ENCODE results near the gene ADGRG6.

The ADGRG6 gene

DNA sequence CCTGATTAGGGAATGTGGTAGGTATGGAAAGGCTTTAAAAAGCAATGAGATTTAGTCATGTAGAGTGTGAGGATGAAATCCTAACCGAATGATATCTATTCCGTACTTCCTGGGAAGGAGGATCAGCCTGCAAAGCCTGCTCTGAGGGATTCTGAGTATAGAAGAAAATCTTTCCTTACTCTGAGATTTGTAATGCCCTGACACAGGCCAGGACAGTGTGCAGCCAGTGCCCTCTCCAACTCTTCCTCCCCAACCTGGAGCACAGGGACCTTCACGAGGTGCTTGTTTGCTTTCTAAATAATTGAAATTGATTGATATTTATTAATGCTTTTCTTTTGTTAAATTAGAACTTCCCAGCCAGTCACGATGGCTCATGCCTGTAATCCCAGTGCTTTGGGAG, 131.6 kb downstream of the ADGRG6 start:
- Histone ChIP-seq H3K27ac (ENCODE audit: low read length) (no peak overlapping the region), H3K4me1 (ENCODE audit: control insufficient read depth in 1 of 2, insufficient read depth in 2 of 2, low read length in 2 of 2) (no peaks in the 10 kb centered on the region), H3K27me3 (ENCODE audit: low read depth, low read length) (no peaks in the 10 kb centered on the region), H3K9me3 (ENCODE audit: control insufficient read depth in 1 of 2, low read length in 2 of 2) (no peaks in the 10 kb centered on the region), H3K36me3 (ENCODE audit: control insufficient read depth in 1 of 2, insufficient read depth in 2 of 2, low read length in 2 of 2) (no peaks in the 10 kb centered on the region), H3K4me3 (ENCODE audit: low read depth in 1 of 2, low read length in 2 of 2) (no peak overlapping the region)

GRCh38 chr6:142438898-142439297, 137.1 kb downstream of the ADGRG6 start:
- H3K27me3 ChIP-seq (ENCODE audit: low read depth, low read length): no peaks in the 10 kb centered on the region
- no peaks in the 10 kb centered on the region for H3K9me3 ChIP-seq (ENCODE audit: control insufficient read depth in 1 of 2, low read length in 2 of 2)
- no peaks in the 10 kb centered on the region for H3K4me1 ChIP-seq (ENCODE audit: control insufficient read depth in 1 of 2, insufficient read depth in 2 of 2, low read length in 2 of 2)
- no peak overlapping the region for H3K4me3 ChIP-seq (ENCODE audit: low read depth in 1 of 2, low read length in 2 of 2)
- no peak overlapping the region for H3K27ac ChIP-seq (ENCODE audit: low read length)
- H3K36me3 ChIP-seq (ENCODE audit: control insufficient read depth in 1 of 2, insufficient read depth in 2 of 2, low read length in 2 of 2): no peaks in the 10 kb centered on the region

DNA sequence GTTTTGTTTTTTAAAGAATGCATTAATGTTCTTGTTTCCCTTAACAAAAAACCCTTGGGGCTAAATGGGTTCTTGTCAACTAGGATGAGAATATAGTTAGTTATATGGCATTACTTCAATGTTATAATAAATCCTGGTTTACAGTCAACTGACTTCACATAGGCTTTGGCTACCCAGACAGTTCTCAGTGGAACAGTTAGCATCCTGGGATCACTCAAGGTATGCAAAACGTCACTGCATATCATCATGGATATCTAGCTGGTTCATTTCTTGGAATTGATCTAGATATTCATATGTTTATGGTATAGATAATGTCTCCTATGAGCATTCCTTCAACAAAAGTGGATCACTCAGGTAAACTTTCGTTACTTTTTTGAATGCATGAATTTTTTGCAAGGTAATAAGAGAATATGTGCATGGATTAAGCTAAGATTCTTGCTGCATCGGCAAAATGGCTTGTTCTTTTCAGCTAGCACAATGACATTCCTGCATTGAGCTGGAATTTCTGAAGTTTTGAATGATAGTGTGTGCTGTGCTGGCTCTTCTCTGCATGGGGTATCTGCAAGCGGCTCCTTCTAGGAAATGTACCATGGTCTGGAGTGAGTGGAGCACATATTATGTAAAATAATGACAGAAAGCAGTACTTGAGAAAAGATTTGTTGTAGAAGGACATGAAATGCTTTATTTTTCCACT, 138.9 kb downstream of the ADGRG6 start:
- H3K4me3 ChIP-seq (ENCODE audit: low read depth in 1 of 2, low read length in 2 of 2): no peak overlapping the region
- H3K36me3 ChIP-seq (ENCODE audit: control insufficient read depth in 1 of 2, insufficient read depth in 2 of 2, low read length in 2 of 2): no peaks in the 10 kb centered on the region
- H3K9me3 ChIP-seq (ENCODE audit: control insufficient read depth in 1 of 2, low read length in 2 of 2): no peaks in the 10 kb centered on the region
- no peaks in the 10 kb centered on the region for H3K27me3 ChIP-seq (ENCODE audit: low read depth, low read length)
- H3K27ac ChIP-seq (ENCODE audit: low read length): no peak overlapping the region
- peaks cover 0 to 9% of the 10 kb centered on the region in 2 donors for H3K4me1 ChIP-seq (ENCODE audit: control insufficient read depth in 1 of 2, insufficient read depth in 2 of 2, low read length in 2 of 2)

DNA sequence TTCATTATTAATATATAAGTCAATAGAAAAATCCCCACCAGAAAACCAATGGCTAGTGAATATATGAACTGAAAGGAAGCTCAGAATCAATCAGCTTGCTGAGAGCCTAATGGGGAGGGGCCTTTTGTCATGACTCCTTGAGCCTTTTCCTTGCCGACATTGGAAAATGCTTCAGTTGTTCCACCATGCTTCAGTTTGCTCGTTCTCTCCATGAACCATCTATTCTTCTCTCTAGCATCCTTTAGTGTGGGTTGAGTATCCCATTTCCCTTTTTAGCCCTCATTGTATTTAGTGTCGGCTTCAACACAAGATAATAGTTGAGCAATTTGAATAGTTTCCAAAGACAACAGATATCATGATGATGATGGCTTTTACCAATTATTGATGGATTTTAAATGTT, 139.9 kb downstream of the ADGRG6 start:
- H3K36me3 ChIP-seq (ENCODE audit: control insufficient read depth in 1 of 2, insufficient read depth in 2 of 2, low read length in 2 of 2): no peaks in the 10 kb centered on the region

DNA sequence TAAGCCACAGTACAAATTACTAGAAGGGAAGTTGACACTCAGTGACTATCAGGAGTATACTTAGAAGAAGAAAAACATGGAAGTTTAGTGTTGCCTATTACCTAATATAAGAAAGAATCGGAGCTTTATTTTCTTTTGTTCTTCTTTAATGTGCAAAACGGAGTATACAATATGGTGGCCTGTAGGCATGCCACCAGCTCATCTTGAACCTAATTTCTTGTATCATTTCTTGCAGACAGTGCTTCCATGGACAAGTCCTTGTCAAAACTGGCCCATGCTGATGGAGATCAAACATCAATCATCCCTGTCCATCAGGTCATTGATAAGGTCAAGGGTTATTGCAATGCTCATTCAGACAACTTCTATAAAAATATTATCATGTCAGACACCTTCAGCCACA, 141.3 kb downstream of the ADGRG6 start:
- no peaks in the 10 kb centered on the region for H3K36me3 ChIP-seq (ENCODE audit: control insufficient read depth in 1 of 2, insufficient read depth in 2 of 2, low read length in 2 of 2)
- no peak overlapping the region for H3K27ac ChIP-seq (ENCODE audit: low read length)
- no peaks in the 10 kb centered on the region for H3K27me3 ChIP-seq (ENCODE audit: low read depth, low read length)
- no peaks in the 10 kb centered on the region for H3K9me3 ChIP-seq (ENCODE audit: control insufficient read depth in 1 of 2, low read length in 2 of 2)
- H3K4me3 ChIP-seq (ENCODE audit: low read depth in 1 of 2, low read length in 2 of 2): no peak overlapping the region
- H3K4me1 ChIP-seq (ENCODE audit: control insufficient read depth in 1 of 2, insufficient read depth in 2 of 2, low read length in 2 of 2): peaks cover 0 to 9% of the 10 kb centered on the region in 2 donors

More for the DNA sequence above, 139.9 kb downstream of the ADGRG6 start:
- H3K27me3 ChIP-seq (ENCODE audit: low read depth, low read length): no peaks in the 10 kb centered on the region
- no peaks in the 10 kb centered on the region for H3K9me3 ChIP-seq (ENCODE audit: control insufficient read depth in 1 of 2, low read length in 2 of 2)
- H3K27ac ChIP-seq (ENCODE audit: low read length): no peak overlapping the region
- H3K4me1 ChIP-seq (ENCODE audit: control insufficient read depth in 1 of 2, insufficient read depth in 2 of 2, low read length in 2 of 2): peaks cover 0 to 9% of the 10 kb centered on the region in 2 donors
- no peak overlapping the region for H3K4me3 ChIP-seq (ENCODE audit: low read depth in 1 of 2, low read length in 2 of 2)

DNA sequence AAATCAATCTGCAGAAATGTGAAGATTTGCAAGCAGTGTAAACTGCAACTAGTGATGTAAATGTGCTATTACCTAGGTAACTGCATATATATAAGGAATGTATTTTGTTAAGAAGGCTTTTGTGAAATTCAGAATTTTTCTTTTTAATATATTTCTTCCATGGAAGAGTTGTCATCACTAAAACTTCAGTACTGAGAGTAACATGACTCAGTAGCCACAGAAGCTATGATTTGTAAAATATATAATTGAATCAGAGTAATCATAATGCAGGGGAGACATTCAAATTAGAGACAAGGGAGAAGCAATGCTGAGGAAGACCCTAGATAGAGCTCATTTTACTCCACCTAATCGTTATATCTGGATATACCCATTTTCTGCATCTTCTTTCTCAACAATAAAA, 141.7 kb downstream of the ADGRG6 start:
- Histone ChIP-seq H3K4me3 (ENCODE audit: low read depth in 1 of 2, low read length in 2 of 2) (no peak overlapping the region), H3K4me1 (ENCODE audit: control insufficient read depth in 1 of 2, insufficient read depth in 2 of 2, low read length in 2 of 2) (peaks cover 0 to 9% of the 10 kb centered on the region in 2 donors), H3K27me3 (ENCODE audit: low read depth, low read length) (no peaks in the 10 kb centered on the region), H3K27ac (ENCODE audit: low read length) (no peak overlapping the region), H3K9me3 (ENCODE audit: control insufficient read depth in 1 of 2, low read length in 2 of 2) (no peaks in the 10 kb centered on the region), H3K36me3 (ENCODE audit: control insufficient read depth in 1 of 2, insufficient read depth in 2 of 2, low read length in 2 of 2) (peaks cover 0 to 3% of the 10 kb centered on the region in 2 donors)

DNA sequence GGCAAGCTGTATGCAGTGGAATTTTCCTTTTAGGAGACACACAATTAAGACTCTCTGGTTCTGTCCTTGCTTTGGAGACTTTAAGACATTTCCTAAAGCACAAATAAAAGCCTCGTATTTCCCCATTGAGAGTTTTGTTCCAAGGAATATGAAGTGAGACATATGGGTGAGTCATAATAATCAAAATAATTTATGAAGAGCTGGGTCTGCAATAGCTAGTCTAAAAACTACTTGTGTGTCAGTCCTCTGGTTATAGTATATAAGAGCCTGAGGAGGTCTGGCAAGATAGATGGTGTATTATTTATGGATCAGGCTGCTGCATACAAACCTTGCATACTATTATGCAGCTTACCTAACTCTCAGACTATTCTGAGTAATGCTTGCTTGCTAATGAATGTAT, 142.6 kb downstream of the ADGRG6 start:
- no peaks in the 10 kb centered on the region for H3K9me3 ChIP-seq (ENCODE audit: control insufficient read depth in 1 of 2, low read length in 2 of 2)
- peaks cover 0 to 9% of the 10 kb centered on the region in 2 donors for H3K4me1 ChIP-seq (ENCODE audit: control insufficient read depth in 1 of 2, insufficient read depth in 2 of 2, low read length in 2 of 2)
- no peak overlapping the region for H3K4me3 ChIP-seq (ENCODE audit: low read depth in 1 of 2, low read length in 2 of 2)
- H3K27me3 ChIP-seq (ENCODE audit: low read depth, low read length): no peaks in the 10 kb centered on the region
- H3K36me3 ChIP-seq (ENCODE audit: control insufficient read depth in 1 of 2, insufficient read depth in 2 of 2, low read length in 2 of 2): peaks cover 0 to 4% of the 10 kb centered on the region in 2 donors
- no peak overlapping the region for H3K27ac ChIP-seq (ENCODE audit: low read length)

DNA sequence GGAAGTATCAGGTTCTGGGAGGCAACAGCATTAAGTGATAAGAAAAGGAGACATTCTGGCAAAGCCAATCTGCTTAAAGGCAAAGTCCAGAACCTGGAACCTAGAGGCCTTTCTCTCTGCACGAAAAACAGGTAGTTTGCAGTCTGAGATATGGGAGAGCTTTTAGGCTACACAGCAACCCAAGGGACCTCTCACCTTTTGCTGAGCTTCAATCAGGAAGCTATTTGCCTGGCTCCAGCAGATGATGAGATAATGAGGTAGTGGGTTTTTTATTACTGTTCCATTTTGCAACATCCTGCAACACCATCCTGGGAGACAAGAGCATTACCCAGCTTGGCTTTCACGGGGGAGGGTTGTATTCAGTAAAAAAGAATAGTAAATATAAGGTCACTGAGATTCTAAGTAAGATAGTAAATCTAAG, 143.1 kb downstream of the ADGRG6 start:
- H3K4me1 ChIP-seq (ENCODE audit: control insufficient read depth in 1 of 2, insufficient read depth in 2 of 2, low read length in 2 of 2): peaks cover 0 to 9% of the 10 kb centered on the region in 2 donors
- no peak overlapping the region for H3K27ac ChIP-seq (ENCODE audit: low read length)
- peaks cover 0 to 4% of the 10 kb centered on the region in 2 donors for H3K36me3 ChIP-seq (ENCODE audit: control insufficient read depth in 1 of 2, insufficient read depth in 2 of 2, low read length in 2 of 2)
- H3K27me3 ChIP-seq (ENCODE audit: low read depth, low read length): no peaks in the 10 kb centered on the region
- no peak overlapping the region for H3K4me3 ChIP-seq (ENCODE audit: low read depth in 1 of 2, low read length in 2 of 2)
- no peaks in the 10 kb centered on the region for H3K9me3 ChIP-seq (ENCODE audit: control insufficient read depth in 1 of 2, low read length in 2 of 2)

DNA sequence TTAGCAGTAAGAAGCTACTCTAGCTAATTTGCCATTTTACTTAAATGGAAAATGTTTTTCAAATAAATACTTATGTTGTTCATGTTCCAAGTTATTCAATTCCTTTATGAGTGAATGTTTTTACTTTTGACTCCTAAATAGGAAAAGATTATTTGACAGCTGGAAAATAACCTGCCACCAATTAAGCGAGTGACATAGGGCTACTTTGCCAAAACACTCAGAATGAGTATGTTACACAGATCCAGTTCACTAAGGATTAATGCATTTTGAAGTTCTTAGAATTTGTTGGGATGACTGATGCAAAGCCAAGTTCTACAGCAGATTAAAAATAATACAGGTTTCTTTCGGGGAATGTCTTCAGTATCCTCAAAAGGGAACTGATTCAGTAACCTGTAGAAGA, 144.4 kb downstream of the ADGRG6 start:
- Histone ChIP-seq H3K9me3 (ENCODE audit: control insufficient read depth in 1 of 2, low read length in 2 of 2) (no peaks in the 10 kb centered on the region), H3K27ac (ENCODE audit: low read length) (no peak overlapping the region), H3K36me3 (ENCODE audit: control insufficient read depth in 1 of 2, insufficient read depth in 2 of 2, low read length in 2 of 2) (peaks cover 0 to 4% of the 10 kb centered on the region in 2 donors), H3K4me1 (ENCODE audit: control insufficient read depth in 1 of 2, insufficient read depth in 2 of 2, low read length in 2 of 2) (peaks cover 0 to 9% of the 10 kb centered on the region in 2 donors), H3K4me3 (ENCODE audit: low read depth in 1 of 2, low read length in 2 of 2) (no peak overlapping the region), H3K27me3 (ENCODE audit: low read depth, low read length) (no peaks in the 10 kb centered on the region)

DNA sequence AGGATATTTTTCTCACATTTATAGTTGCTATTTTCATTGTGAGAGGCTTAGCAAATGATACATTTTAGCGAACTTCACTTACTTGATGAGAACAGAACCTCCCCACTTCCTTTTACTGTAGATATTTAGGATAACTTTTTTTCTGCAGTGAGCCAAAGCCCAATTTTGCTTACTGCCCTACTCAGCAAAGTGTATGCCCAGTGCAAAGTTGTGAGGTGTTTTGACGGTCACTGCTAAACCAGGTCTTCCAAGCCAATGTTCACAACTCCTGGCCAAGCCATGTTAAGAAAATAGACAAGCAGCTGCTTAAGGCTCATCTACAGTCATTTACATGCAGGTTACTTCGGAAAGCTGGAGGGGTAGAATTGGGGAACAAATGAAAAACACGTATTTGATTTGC, 144.8 kb downstream of the ADGRG6 start:
- Histone ChIP-seq H3K4me3 (ENCODE audit: low read depth in 1 of 2, low read length in 2 of 2) (no peak overlapping the region), H3K4me1 (ENCODE audit: control insufficient read depth in 1 of 2, insufficient read depth in 2 of 2, low read length in 2 of 2) (peaks cover 0 to 9% of the 10 kb centered on the region in 2 donors), H3K9me3 (ENCODE audit: control insufficient read depth in 1 of 2, low read length in 2 of 2) (no peaks in the 10 kb centered on the region), H3K27me3 (ENCODE audit: low read depth, low read length) (no peaks in the 10 kb centered on the region), H3K36me3 (ENCODE audit: control insufficient read depth in 1 of 2, insufficient read depth in 2 of 2, low read length in 2 of 2) (peaks cover 0 to 4% of the 10 kb centered on the region in 2 donors), H3K27ac (ENCODE audit: low read length) (no peak overlapping the region)

GRCh38 chr6:142448091-142448729, 146.4 kb downstream of the ADGRG6 start:
- peaks cover 0 to 9% of the 10 kb centered on the region in 2 donors for H3K4me1 ChIP-seq (ENCODE audit: control insufficient read depth in 1 of 2, insufficient read depth in 2 of 2, low read length in 2 of 2)
- H3K9me3 ChIP-seq (ENCODE audit: control insufficient read depth in 1 of 2, low read length in 2 of 2): no peaks in the 10 kb centered on the region
- no peaks in the 10 kb centered on the region for H3K27me3 ChIP-seq (ENCODE audit: low read depth, low read length)
- peaks cover 0 to 4% of the 10 kb centered on the region in 2 donors for H3K36me3 ChIP-seq (ENCODE audit: control insufficient read depth in 1 of 2, insufficient read depth in 2 of 2, low read length in 2 of 2)
- no peak overlapping the region for H3K27ac ChIP-seq (ENCODE audit: low read length)
- H3K4me3 ChIP-seq (ENCODE audit: low read depth in 1 of 2, low read length in 2 of 2): no peak overlapping the region
